HCT116 (cell line): Measurements from ENCODE around the gene ADA. TPM values are rescaled to one million over a fixed set of nuclear protein-coding genes. Genes with fewer than 3 reads are reported as not detected.

Experiments used
- ATAC-seq: fragments of 200-7000 bp; cut with Tn5 transposase; 2 replicates; pipeline ENCODE4 v1.9.1; 2020; ENCODE audit warnings: mild to moderate bottlenecking, moderate library complexity
- BruUV-seq: library from RNA; stranded (reverse); fragments of 400-500 nt; replicated peaks from 2 replicates; lab custom pipeline; 2021; lab: Mats Ljungman, UMichigan
- CTCF ChIA-PET: fragments of 300-600 bp; sonication (Branson Sonifier 250); formaldehyde crosslinking; loops from one replicate; lab custom pipeline; 2021; ENCODE audit warnings: antibody characterized with exemption; lab: Charles Lee
- POLR2A ChIA-PET: fragments of 300-600, 350-600 bp; sonication (Branson Sonifier 250); formaldehyde crosslinking; loops from one replicate; lab custom pipeline; 2021; ENCODE audit warnings: antibody characterized with exemption; lab: Charles Lee
- RAD21 ChIA-PET, 2 experiments: fragments of 300-600 bp; sonication (Branson Sonifier 250); formaldehyde crosslinking; loops; one replicate each; lab custom pipeline; 2023; ENCODE audit warnings: low total read pairs in 2 of 2; ENCODE audit not compliant: uncharacterized antibody in 2 of 2, unreplicated experiment in 2 of 2, low non-redundant PET in 1 of 2; lab: Charles Lee
- DNase-seq: peaks from one replicate; pipeline ENCODE4 v3.0.0-alpha.2; 2010; ENCODE audit warnings: low read depth, low spot score
- H2AFZ ChIP-seq: fragments of 200-600 bp; shearing (Covaris generic), sonication (generic); 2 replicates; pipeline ENCODE4 v1.6.1; 2017; ENCODE audit warnings: low read depth, mixed run types, mixed read lengths, antibody characterized with exemption, low read length; ENCODE audit not compliant: poor library complexity, severe bottlenecking
- H3K27ac ChIP-seq: 2 replicates; pipeline ENCODE4 v1.5.1; 2012; ENCODE audit warnings: low read depth, low read length
- H3K27me3 ChIP-seq: fragments of 200-600 bp; sonication (generic); 2 replicates; pipeline ENCODE4 v1.6.1; 2016; ENCODE audit warnings: mixed run types, low read length, mixed read lengths; ENCODE audit not compliant: insufficient read depth
- H3K36me3 ChIP-seq, 2 experiments: fragments of 200-500 bp in 1 of 2; fragments of 200-600 bp in 1 of 2; sonication (Bioruptor generic) in 1 of 2; sonication (generic) in 1 of 2; 2 replicates each; pipeline versions ENCODE4 v1.5.1 to v1.6.1; 2014 to 2016; ENCODE audit warnings: low read length in 2 of 2, inconsistent platforms in 1 of 2, mixed read lengths in 1 of 2, mixed run types in 1 of 2; ENCODE audit not compliant: insufficient read depth in 2 of 2, control insufficient read depth in 1 of 2
- H3K4me1 ChIP-seq, 2 experiments: fragments of 200-600 bp in 1 of 2; sonication (generic) in 1 of 2; 2 replicates each; pipeline versions ENCODE4 v1.5.1 to v1.6.1; 2012 to 2017; ENCODE audit warnings: low read length in 2 of 2, inconsistent platforms in 1 of 2, mild to moderate bottlenecking in 1 of 2, mixed read lengths in 1 of 2, mixed run types in 1 of 2, moderate library complexity in 1 of 2; ENCODE audit not compliant: insufficient read depth in 2 of 2, control insufficient read depth in 1 of 2
- H3K4me2 ChIP-seq: fragments of 200-600 bp; sonication (generic); 2 replicates; pipeline ENCODE4 v1.6.1; 2017; ENCODE audit warnings: mixed run types, low read length, mixed read lengths
- H3K4me3 ChIP-seq, 2 experiments: fragments of 200-600 bp in 1 of 2; sonication (generic) in 1 of 2; replicated peaks in 1 of 2; 2 replicates each; pipeline ENCODE4 v1.5.1; 2011 to 2016; ENCODE audit warnings: low read length in 2 of 2, control low read depth in 1 of 2, low read depth in 1 of 2, mild to moderate bottlenecking in 1 of 2, mixed read lengths in 1 of 2, mixed run types in 1 of 2
- H3K79me2 ChIP-seq: fragments of 200-600 bp; sonication (generic); 2 replicates; pipeline ENCODE4 v1.6.1; 2017; ENCODE audit warnings: mild to moderate bottlenecking, mixed run types, low read length, moderate library complexity, mixed read lengths; ENCODE audit not compliant: insufficient read depth
- H3K9ac ChIP-seq: fragments of 200-600 bp; sonication (generic); 2 replicates; pipeline ENCODE4 v1.6.1; 2016; ENCODE audit warnings: low read length, mixed read lengths
- H3K9me2 ChIP-seq: fragments of 200-600 bp; sonication (generic), shearing (Covaris generic); 2 replicates; pipeline ENCODE4 v1.6.1; 2017; ENCODE audit warnings: mixed run types, mild to moderate bottlenecking, moderate library complexity; ENCODE audit not compliant: insufficient read depth
- H3K9me3 ChIP-seq, 2 experiments: fragments of 200-500 bp in 1 of 2; fragments of 200-600 bp in 1 of 2; sonication (Bioruptor generic) in 1 of 2; sonication (generic) in 1 of 2; 2 replicates each; pipeline ENCODE4 v1.6.1; 2014 to 2017; ENCODE audit warnings: low read length in 2 of 2, mixed read lengths in 2 of 2, inconsistent platforms in 1 of 2, low read depth in 1 of 2, mild to moderate bottlenecking in 1 of 2, mixed run types in 1 of 2, moderate library complexity in 1 of 2; ENCODE audit not compliant: control insufficient read depth in 1 of 2, insufficient read depth in 1 of 2
- H4K20me1 ChIP-seq: fragments of 200-600 bp; sonication (generic), shearing (Covaris generic); 2 replicates; pipeline ENCODE4 v1.6.1; 2017; ENCODE audit warnings: mixed run types, mild to moderate bottlenecking, moderate library complexity; ENCODE audit not compliant: insufficient read depth
- CBX3 ChIP-seq: IDR thresholded peaks from 2 replicates; pipeline ENCODE4 v1.6.1; 2012; ENCODE audit warnings: low read depth
- EGR1 ChIP-seq: IDR thresholded peaks from 2 replicates; pipeline ENCODE4 v1.6.1; 2012; ENCODE audit warnings: low read depth
- JUND ChIP-seq: IDR thresholded peaks from 2 replicates; pipeline ENCODE4 v1.6.1; 2012
- SIN3A ChIP-seq: IDR thresholded peaks from 2 replicates; pipeline ENCODE4 v1.6.1; 2012; ENCODE audit warnings: low read depth
- SRF ChIP-seq: IDR thresholded peaks from 2 replicates; pipeline ENCODE4 v1.6.1; 2012; ENCODE audit warnings: low read depth
- YY1 ChIP-seq: IDR thresholded peaks from 2 replicates; pipeline ENCODE4 v1.6.1; 2011; ENCODE audit warnings: low read length, low read depth, moderate library complexity, mild to moderate bottlenecking; ENCODE audit not compliant: insufficient replicate concordance; ENCODE audit errors: extremely low read depth
- ZBTB33 ChIP-seq: IDR thresholded peaks from 2 replicates; pipeline ENCODE4 v1.6.1; 2011; ENCODE audit warnings: mild to moderate bottlenecking, low read length, moderate library complexity; ENCODE audit not compliant: insufficient replicate concordance; ENCODE audit errors: extremely low read depth
- ZFX ChIP-seq: fragments of 450-650 bp; IDR thresholded peaks from 2 replicates; pipeline ENCODE4 v1.6.1; 2017
- intact Hi-C: fragments of 100-400 bp; cut with micrococcal nuclease; formaldehyde crosslinking; loops from 2 replicates; pipeline ENCODE4 v1.10.0; 2022
- total RNA-seq: library from RNA; stranded (reverse); gene quantifications from one replicate; pipeline ENCODE4 v1.2.1, GENCODE V29; 2021; ENCODE audit not compliant: unreplicated experiment

The ADA gene
- total RNA-seq, 1 experiment from 2014 or later: 25.9 TPM

GRCh38 chr20:44693627-44694026 is 42.1 kb upstream of the ADA start:
- Histone ChIP-seq H3K4me1 (peaks cover 18 to 19% of the 10 kb centered on the region in 2 experiments), H3K9ac (0 out of 2 replicates have a peak overlapping the region, but pooled peaks have one; percentile 20), H3K27ac (no peak overlapping the region), H3K27me3 (0 out of 2 replicates have a peak, but pooled peaks cover 4% of the 10 kb centered on the region), H3K4me2 (peak overlapping the region; percentile 59), H3K36me3 (no peaks in the 10 kb centered on the region), H3K79me2 (no peaks in the 10 kb centered on the region), H3K9me2 (no peaks in the 10 kb centered on the region), H4K20me1 (no peaks in the 10 kb centered on the region), H3K4me3 (no peak overlapping the region), H3K9me3 (peaks cover 0 to 5% of the 10 kb centered on the region in 2 experiments; a peak in 1 of 4 replicates), H2AFZ (no peak overlapping the region)
- ChIA-PET CTCF (no interaction called here), RAD21 (interaction anchor here in 1 of 2 experiments (1.3 kb wide), 1 partner anchor 39 kb away, joined by 3 read pairs; no protein-coding TSS in a partner anchor), POLR2A (interaction anchor here (1.0 kb wide), 1 partner anchor 36 kb away, joined by 4 read pairs; no protein-coding TSS in a partner anchor)
- DNase-seq: no peak
- BruUV-seq: no TSS peak
- TF ChIP-seq YY1 (no peak), ZBTB33 (no peak), SRF (no peak), EGR1 (no peak), SIN3A (no peak), ZFX (no peak), CBX3 (no peak), JUND (no peak)
- intact Hi-C loops: no loop called here
- ATAC-seq: no peak
